Measurements from ENCODE around the gene PAK3.

Gene PAK3

DNA sequence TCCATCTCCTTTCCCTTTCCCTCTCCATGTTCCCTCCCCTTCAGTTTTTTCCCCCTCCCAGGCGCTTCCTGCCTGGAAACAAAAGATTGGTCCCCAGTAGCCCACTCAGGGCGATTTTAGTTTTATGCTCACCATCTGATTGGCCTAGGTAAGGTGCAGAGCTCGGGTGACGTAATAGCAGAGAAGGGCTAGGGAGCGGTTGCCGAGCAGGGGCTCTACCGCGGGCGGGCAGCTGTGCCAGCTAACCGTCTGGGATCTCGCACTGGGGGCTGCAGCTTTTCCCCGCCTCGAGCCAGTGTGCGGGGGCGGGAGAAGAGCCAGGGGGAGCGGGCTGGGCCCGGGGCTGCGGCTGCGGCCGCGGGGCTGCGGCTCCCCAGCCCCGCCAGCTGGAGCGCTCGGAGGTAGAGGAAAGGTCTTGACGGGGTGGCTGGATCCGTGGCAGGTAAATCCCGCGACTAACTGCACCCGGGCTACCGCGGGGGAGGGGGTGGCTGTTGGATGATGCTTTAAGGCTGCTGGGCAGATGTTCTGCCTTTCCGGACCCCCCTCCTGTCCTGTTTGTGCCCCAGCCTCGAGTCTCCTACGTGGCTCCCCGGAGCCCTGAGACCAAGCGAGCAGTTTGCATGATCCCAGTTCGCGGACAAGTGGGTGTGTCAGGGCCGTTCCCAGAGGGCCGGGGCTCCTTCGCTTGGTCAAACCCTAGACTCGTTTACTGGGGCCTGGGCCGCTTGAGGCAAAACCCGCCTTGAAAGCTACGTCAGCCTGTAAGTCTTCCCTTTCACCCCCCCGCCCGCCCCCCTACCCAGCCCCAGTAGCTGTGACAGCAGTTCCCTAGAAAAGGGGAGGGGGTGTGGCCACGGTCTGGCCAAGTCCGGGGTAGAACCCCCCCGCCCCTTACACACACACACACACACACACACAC is at the start of gene PAK3:
PAK3 (plus strand) TSS at position 218 of the 922 bp plus-strand sequence. CDS start 26,913 bp downstream, outside the sequence.
- DNase-seq = no peak

DNA sequence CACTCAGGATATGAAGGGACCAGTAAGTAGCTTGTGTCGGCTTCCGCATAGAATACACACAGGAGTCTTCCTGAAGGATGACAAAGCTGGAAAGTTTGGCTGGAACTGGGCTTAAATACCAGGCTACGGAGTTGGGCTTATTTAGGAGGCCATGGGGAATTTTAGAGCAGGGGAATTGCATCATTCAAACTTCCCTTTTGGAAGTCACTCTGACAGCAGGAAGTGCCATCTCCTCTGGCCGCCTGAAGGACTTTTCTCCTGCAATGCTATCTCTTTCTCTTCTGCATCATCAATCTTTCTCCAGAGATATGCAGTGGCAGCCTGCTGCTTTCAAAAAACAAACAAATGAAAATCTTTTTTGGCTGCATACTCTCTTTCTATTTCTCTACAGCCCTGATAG is 48.4 kb upstream of the PAK3 start:
- DNase-seq = no peak

- peak; percentile 56 for DNase-seq
Observed at GRCh38 chrX:111052478-111052877, 43.5 kb upstream of the PAK3 start.

DNA sequence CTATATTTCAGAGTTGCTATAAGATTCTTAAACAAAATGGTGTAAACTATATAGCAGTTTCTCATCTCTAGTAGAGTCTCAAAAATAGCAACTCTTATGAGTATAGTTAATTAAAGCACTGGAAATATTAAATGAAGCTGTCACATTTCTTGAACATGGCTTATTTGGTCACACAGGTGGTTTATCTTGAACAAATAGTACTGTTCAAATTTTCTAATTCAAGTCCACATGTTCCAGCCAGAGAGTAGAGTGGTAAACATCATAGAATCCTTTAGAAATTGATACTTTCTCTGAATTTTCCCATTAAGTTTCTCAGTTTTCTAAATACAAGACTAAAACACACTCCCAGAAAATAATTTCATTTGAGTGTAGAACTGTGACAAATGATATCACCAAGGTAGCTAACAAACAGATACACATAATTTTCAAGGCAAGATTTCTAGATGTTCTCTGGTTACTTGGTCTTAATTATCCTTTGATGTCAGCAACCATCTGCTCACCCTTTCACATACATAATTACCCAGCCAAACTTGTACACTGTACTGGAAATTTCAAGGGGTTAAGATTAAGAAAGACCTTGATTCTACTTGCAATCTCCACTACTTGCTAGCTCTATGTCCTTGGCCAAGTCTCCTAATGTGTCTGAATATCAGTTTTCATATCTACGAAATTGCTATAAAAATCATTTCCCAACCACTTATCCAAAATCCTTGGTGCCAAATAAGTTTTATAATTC is 24.3 kb upstream of the PAK3 start:
- DNase-seq = no peak

GRCh38 chrX:111083081-111083480 is 12.9 kb upstream of the PAK3 start:
- DNase-seq = no peak

- DNase-seq = no peak
Observed at GRCh38 chrX:111086591-111087006, 9.4 kb upstream of the PAK3 start.

DNA sequence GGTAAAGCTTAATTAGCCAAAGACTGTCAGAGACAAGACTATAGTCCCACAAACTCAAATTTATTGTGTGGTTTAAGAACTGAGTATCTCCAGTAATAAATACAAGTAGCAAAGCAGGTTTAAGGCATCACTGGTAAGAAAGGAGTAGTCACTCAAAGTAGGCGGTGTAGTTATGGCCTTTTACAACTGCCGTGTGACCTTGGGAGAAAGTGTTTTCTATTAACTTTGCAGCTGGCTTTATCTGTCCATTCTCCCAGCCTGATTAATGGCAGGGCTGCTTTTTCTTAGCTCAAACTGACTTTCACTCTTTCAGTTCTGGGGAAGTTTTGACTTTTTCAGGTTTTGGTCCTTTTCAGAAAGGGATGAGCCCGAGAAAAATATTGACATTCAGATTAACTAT is 7.4 kb upstream of the PAK3 start:
- no peak for DNase-seq

DNA sequence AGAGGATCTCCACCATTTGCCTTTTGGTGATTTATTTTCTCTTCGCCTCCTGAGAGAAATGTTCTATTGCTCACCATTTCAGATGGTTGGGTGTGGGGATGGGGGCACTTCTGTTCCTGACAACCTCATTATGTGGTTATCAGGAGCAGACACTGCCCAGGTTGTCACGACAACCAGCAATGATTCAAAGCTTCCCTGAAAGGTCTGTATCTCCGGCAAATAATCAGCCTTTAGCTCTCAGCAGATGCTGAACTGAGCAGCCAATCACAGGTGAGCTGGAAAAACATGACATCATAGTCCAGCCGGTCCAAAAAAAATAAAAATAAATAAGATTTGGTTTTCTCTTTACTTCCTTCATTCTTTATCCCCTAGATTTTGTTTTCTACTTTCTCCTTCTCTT is 5.5 kb upstream of the PAK3 start:
- no peak for DNase-seq

GRCh38 chrX:111098874-111099273 is 2.9 kb downstream of the PAK3 start:
- DNase-seq = no peak

- peak; percentile 8 for DNase-seq
Observed at GRCh38 chrX:111100191-111100590, 4.2 kb downstream of the PAK3 start.

- DNase-seq = no peak
Observed at GRCh38 chrX:111101580-111101979, 5.6 kb downstream of the PAK3 start.

DNA sequence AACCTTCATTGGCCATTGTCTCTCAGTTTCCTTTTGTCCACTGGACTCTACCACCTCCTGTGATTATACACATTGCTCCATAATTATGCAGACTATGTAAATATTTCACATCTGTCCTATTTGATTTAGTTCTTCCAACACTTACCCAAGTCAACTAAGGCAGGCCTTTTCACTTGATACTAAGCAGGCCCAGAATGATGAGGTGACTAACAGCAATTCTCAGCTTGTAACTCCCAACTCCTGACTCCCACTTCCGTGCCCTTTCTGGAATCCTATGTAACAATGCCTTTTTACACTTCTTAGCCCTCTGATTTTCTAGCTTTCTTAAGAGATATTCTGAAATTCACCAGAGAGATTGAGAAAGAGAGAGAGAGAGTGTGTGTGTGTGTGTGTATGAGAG is 6.6 kb downstream of the PAK3 start:
- DNase-seq = no peak

GRCh38 chrX:111103246-111103645 is 7.3 kb downstream of the PAK3 start:
- no peak for DNase-seq

- DNase-seq = no peak
Observed at GRCh38 chrX:111110098-111110775, 14.2 kb downstream of the PAK3 start.

DNA sequence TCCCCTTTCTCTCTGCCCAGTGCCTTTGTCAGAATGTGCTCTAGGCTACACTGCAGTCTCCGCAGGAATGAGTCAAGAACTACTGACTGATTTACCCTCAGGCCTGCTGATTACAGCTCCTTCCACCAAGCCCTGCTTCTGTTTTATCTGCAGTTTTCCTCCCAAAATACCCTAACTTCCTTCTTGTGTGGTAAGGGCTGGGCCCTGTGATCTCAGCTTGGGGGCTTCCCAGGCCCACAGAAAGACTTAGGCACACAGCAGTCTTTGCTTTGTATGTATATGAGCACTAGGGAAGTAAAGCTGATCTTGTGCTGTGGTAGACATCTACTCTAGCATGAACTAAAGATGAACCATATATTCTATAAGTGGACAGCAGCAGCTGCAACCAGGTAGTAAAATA is 18.8 kb downstream of the PAK3 start:
- no peak for DNase-seq

DNA sequence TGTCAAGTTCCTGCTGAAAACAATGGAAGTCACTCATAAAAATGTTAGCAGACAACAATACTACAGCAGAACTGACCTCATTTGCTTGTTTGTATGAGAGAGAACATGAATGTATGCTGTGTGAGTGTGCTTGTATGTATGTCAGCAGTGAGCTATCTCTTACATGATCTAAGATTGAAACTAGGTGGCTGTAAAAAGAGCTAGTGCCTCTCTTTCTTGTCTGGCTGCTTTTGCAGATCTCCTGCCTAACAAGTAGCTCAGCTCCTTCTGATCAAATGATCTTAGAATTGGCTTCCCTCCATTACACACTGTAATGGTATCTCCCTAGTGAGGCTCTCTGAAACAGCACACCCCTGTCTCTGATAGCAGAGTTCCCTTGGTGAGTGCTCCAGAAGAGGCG is 20.7 kb downstream of the PAK3 start:
- DNase-seq = no peak

- no peak for DNase-seq
Observed at GRCh38 chrX:111119341-111119740, 23.4 kb downstream of the PAK3 start.

- no peak for DNase-seq
Observed at GRCh38 chrX:111123125-111123524, 27.1 kb downstream of the PAK3 start.

- DNase-seq = no peak
Observed at GRCh38 chrX:111123606-111124179, 27.7 kb downstream of the PAK3 start.

DNA sequence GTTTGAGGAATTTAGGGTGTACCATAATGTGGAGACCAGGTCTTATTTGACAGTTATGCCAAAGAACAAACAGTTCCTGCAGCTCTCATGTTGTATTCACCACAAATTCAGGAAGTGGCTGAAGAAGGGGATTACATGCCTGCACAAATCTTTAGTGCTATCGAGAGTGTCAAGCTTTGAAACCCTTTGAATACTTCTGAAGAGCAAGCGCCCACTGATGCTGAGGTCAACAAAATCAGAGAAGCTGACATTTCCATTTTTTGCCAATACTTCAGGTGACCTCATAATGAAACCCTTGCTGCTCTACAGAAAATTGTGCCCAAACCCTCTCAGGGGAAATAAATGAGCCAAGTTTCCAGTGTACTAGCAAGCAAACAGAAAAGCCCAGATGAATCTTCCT is 28.4 kb downstream of the PAK3 start:
- peak; percentile 42 for DNase-seq

- DNase-seq = no peak
Observed at GRCh38 chrX:111127038-111127437, 31.0 kb downstream of the PAK3 start.

GRCh38 chrX:111129921-111130320 is 33.9 kb downstream of the PAK3 start:
- DNase-seq = no peak

DNA sequence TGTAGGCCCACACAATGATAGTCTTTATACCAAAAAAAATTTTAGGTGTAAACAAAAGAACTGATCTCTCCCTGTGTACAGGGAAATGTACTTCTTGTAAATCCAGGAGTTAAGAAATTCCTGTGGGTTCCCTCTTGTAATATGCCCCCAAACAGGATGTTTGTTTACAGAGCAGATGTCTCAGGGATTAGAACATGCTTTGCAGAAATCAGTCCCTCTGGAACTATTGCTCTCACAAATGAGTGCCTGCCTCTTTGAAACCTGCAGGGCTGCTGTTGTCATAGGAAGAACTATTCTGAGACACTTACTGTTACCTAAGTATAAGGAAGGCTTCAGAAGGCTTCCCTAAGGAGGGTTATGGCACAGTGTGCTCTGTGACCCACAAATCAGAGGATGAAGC is 35.6 kb downstream of the PAK3 start:
- no peak for DNase-seq
